ENCODE data around the gene L2HGDH.
"Not testable (repeated sequence)": the region's sequence is repeated elsewhere in the genome, so short reads cannot be mapped to it uniquely, and the experiment has no call there.

Gene L2HGDH

DNA sequence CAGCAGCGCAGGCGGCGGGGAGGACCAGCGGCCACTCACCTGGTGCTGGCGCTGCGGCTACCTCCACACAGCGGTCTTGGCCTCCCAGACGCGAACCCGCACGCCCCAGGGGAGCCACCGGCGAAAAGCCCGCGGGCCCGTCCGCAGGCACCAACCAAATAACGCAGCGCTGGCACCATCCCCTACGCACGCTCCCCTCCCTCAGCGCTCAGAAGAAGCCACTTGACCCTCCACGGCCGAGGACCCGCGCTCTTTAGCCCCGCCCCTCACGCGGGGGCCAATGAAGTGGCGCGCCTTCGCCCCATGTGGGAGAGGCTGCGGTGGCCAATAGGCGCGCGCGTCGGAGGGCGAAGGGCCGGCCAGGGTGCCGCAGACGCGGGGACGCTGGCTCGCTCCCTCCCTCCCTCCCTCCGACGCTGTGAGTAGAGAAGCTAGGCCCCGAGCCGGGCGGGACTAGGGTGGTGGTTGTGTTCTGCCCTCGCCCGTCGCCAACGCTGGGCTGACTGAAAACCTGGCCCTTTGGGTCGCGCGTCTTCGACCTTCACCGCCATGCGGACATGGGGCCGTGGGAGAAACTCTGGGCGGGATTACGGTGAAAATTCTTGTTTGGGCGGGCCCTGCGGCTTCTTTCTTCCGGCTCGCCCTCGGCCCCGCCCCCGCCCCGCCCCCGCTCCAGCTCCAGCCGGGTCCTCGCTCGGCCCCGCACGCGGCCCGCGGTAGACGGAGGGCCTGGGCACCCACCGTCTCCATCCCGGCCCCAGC, at the start of gene L2HGDH, which contains the start of gene DMAC2L:
L2HGDH (minus strand) TSS at position 258 of the 762 bp plus-strand sequence; CDS start at position 179, 79 bp downstream.
DMAC2L (plus strand) TSS at position 353 of the 762 bp plus-strand sequence. CDS start 9,164 bp downstream, outside the sequence.
- DNase-seq: peak; percentile 84

DNA sequence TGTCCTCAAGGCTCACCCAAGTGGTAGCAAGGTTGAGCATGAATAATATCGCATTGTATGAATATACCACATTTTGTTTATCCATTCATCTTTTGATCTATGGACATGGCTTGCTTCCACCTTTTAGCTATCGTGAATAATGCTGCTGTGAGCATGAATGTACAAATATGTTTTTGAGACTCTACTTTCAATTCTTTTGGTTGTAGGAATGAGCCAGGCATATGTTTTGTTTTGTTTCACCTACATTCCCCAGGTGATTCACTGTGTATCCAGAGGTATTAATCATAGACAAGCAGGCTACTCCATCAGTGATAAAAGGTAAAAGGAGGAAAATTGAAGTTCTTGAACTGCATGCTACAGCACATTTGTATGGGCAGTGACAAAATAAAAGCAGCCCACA, 48.8 kb upstream of the L2HGDH start:
- no peak for DNase-seq

DNA sequence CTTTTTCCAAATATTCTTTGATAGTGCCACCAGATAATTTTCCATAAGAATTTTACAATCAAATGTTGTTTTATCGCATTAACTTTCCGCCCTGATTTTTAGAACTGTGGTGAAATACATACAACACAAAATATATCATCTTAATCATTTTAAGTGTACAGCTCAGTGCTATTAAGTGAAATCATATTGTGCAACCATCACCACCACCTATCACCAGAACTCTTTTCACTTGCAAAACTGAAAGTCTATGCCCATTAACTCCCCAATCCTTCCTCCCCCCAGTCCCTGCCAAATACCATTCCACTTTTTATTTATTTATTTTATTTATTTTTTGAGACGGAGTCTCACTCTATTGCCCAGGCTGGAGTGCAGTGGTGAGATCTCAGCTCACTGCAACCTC, 48.1 kb upstream of the L2HGDH start:
- DNase-seq: no peak

GRCh38 chr14:50359631-50360030, 47.6 kb upstream of the L2HGDH start:
- no peak for DNase-seq

DNA sequence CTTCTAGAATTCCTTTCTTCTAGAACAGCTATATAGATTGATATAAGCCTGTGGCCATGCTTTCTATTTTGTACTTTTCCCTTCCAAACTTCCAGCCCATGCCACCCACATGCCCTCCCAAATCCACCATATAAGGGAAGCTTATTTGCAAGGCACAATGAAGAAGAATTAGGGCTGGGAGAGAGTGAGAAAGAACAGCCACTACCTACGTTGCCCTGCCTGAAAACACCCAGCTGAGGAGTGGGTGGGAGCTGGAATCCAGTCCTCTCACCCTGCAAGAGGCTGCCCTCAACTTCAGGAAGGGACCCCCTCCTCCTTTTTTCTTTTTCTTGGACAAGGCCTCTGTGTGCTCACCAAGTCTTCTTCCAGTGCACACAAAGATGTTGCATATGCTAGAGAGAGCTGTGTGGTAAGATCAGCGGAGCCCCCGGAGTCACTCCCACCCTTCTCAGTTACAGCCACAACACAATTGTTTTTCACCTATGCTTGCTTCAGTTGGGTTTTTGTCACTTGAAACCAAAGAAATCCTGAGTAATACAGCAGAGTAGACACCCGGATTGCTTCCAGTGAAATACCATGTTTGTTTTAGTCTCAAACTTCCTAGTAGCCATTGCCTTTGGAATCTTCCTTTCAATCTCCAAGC, 45.8 kb upstream of the L2HGDH start:
- no peak for DNase-seq

GRCh38 chr14:50357124-50357523, 45.1 kb upstream of the L2HGDH start:
- DNase-seq: no peak

- DNase-seq: not testable (repeated sequence)
These were observed 44.3 kb upstream of the L2HGDH start for GRCh38 chr14:50356283-50356682.

DNA sequence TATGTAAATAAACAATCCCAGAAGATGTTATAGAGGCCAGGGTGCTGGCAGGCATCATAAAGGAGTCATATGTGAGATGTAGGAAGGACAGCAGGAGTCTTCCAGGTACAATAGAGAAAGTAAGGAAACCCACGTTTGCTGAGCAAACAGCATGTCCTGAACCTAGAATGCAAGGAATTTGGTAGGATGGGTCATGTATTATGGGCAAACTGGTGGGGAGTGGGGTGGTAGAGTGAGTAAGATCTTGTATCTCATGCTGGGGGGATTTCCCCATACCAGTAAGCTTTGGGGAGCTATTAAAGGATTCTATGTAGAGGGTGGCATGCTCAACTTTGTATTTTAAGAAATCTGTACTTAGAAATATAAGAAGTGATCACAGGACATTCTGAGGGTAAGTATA, 43.7 kb upstream of the L2HGDH start:
- no peak for DNase-seq

DNA sequence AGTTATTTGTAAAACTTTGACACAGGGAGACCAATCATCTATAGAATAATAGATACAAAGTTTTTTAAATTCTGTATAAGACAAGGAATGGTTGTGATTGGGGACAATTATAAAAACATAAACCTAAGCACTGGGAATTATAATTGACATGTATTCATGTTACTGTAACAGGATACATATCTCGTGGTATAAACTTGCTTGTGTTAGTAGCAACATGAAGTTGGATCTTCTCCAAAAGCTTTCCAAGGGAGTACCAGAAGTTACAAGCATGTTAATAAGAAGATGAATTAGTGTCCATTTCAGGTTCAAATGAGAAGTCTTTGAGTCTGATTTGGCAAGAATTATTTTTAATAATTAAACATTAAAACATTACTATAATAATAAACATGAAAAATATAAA, 42.5 kb upstream of the L2HGDH start:
- DNase-seq: no peak

GRCh38 chr14:50353126-50353525, 41.1 kb upstream of the L2HGDH start:
- DNase-seq: no peak

DNA sequence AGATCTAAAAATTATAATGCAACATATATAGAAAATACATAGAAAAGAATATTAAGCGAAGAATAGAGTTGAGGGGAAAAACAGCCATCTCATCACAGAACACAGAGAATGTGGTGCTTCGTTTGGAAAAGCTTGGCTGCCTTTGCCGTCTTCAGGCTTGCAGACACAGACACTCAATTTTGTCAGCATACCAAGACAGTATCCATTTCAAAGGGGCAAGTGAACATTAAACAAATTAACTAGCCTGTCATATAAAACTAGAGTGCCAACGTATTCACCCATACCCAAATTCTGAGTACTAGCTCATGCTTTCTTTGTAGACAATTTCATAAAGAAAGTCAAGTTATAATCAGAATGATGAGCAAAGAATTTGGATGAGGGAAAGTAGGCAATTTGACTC, 40.6 kb upstream of the L2HGDH start:
- no peak for DNase-seq

GRCh38 chr14:50350975-50351374, 38.9 kb upstream of the L2HGDH start:
- no peak for DNase-seq

DNA sequence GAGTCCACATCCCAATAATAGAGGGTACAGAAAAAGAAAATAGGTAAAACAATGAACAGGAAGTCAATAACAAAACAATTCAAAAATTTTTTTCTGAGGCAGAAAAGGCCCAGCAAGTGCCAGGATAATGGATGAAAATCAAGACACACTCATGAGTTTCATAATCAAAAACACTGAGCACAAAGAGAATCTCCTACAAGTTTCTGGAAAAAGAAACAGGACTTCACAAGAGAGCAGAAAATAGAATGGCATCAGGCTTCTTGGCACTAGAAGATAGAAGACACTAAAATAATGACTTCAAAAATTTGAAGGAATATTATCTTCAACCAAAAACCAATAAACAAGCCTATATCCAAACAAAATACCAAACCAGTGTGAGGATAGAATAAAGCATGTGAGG, 36.9 kb upstream of the L2HGDH start:
- no peak for DNase-seq

DNA sequence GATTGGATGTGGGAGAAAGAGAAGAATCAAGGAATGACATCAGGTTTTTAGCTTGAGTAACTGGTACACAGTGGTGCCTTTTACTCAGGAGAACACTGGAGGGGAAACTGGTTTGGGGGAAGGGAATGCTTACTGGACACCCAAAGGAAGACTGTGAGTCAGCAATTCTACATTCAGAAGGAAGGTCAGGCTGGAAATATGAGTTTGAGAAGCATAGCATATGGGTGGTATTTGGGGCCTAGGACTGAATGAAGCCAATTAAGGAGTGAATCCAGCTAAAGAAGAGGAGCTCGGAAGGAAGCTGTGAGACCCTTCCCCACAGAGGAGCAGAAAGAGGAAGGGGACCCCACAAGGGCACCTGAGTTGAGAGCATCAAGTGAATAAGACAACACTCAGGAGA, 35.5 kb upstream of the L2HGDH start:
- DNase-seq: no peak

- DNase-seq: no peak
These were observed 33.9 kb upstream of the L2HGDH start for GRCh38 chr14:50345846-50346422.

GRCh38 chr14:50344876-50345563, 33.0 kb upstream of the L2HGDH start:
- no peak for DNase-seq

- no peak for DNase-seq
These were observed 32.2 kb upstream of the L2HGDH start for GRCh38 chr14:50344116-50344775.

- DNase-seq: no peak
These were observed 31.4 kb upstream of the L2HGDH start for GRCh38 chr14:50343434-50343833.

DNA sequence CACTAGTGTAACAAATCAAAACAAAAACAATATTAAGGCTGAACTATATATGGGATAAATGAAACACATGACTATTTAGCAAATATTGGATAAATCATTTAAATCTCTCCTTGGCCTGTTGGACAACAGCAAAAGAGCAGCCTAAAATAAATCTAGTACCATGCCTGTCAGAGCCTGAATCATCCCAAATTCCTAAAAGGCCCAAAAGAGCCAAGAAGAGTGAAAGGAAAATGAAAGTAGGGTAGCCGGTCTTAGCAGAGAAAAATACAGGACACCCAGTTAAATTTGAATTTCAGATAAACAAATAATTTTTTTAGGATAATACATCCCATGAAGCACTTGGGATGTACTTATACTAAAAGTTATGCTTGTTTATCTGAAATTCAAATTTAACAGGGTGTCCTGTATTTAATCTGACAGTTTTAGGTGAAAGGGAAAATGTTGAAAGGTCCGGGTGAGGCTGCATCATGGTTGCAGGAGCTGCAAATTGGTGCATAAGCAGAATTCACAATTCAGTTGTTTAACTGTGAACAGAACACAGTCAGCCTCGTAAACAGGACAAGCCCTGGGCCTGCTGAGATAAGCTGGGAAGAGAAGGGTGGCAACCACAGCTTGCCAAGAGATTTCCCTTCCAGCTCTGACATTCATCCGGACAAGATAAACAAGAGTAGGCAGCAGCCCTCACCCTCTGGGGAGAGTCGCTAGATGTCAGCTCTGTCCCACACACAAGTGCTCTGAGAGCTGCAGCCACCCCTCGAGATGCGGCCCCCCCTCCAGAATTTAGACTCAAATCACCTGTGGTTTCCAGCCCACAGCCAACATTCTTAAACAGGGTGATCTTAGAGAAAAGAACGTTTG, 30.4 kb upstream of the L2HGDH start:
- no peak for DNase-seq

DNA sequence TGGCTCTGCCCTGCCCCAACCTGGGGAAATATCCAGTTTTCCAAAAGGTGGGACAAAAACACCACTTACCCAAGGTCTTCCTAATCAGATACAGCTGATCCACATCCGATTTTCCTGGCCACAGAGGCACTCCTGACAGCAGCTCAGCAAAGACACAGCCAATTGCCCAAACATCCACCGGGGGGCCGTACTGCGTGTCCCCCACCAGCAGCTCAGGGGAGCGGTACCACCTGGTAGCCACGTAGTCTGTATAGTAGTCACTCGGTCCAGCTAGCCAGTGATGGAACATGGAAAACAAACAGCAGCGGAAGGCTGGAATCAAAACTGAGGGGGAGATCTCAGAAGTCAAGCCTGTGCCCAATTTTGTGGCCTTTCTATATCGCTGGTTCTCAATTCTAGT, 28.9 kb upstream of the L2HGDH start:
- DNase-seq: no peak

GRCh38 chr14:50340045-50340444, 28.0 kb upstream of the L2HGDH start:
- DNase-seq: no peak

All from activated effector memory CD4-positive, alpha-beta T cell treated with Interleukin-2 at 50 U/mL for 16 hours (primary cell).